Dendritic cell treated with granulocyte-macrophage colony-stimulating factor and Interleukin-4, amounts not matched to agents 40 ng/mL and 50 ng/mL, for 4 days (primary cell): Measurements from ENCODE around the gene UFSP1.
"Not testable (repeated sequence)": the region's sequence is repeated elsewhere in the genome, so short reads cannot be mapped to it uniquely, and the experiment has no call there.

Experiments
- H3K27ac Mint-ChIP-seq: one replicate; pipeline ENCODE4 v1.8.0; 2022; ENCODE audit warnings: mild to moderate bottlenecking, mixed read lengths
- H3K27me3 Mint-ChIP-seq: one replicate; pipeline ENCODE4 v1.8.0; 2022; ENCODE audit warnings: mild to moderate bottlenecking, mixed read lengths
- H3K36me3 Mint-ChIP-seq: one replicate; pipeline ENCODE4 v1.8.0; 2022; ENCODE audit warnings: low read depth, mixed read lengths
- H3K4me1 Mint-ChIP-seq: one replicate; pipeline ENCODE4 v1.8.0; 2022; ENCODE audit warnings: low read depth, mixed read lengths
- H3K4me3 Mint-ChIP-seq: one replicate; pipeline ENCODE4 v1.8.0; 2022; ENCODE audit warnings: mild to moderate bottlenecking, moderate library complexity, mixed read lengths
- H3K9me3 Mint-ChIP-seq: one replicate; pipeline ENCODE4 v1.8.0; 2022; ENCODE audit warnings: mixed read lengths
- intact Hi-C: fragments of 100-400 bp; cut with micrococcal nuclease; formaldehyde crosslinking; loops from one replicate; pipeline ENCODE4 v1.15.0; 2022

The UFSP1 gene

DNA sequence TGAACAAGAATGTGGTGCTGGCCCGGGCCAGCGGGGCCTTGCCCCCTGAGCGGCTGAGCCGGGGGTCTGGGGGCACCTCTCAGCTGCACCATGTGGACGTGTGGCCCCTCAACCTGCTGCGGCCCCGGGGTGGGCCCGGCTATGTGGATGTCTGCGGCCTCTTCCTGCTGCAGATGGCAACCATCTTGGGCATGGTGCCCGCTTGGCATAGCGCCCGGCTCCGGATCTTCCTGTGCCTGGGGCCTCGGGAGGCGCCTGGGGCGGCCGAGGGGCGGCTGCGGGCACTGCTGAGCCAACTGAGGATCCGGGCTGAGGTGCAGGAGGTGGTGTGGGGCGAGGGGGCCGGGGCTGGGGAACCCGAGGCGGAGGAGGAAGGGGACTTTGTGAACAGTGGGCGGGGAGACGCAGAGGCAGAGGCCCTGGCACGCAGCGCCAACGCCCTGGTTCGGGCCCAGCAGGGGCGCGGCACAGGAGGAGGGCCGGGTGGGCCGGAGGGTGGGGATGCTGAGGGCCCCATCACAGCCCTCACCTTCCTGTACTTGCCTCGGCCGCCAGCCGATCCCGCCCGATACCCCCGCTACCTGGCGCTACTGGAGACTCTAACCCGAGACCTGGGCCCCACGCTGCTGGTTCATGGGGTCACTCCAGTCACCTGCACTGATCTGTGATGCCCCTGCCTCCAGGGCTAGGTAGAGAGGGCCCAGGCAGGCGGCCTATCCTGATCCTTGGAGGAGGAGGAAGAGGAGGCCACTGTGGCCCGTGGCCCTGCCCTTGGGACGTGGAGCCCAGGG is 23.4 kb downstream of the UFSP1 start:
- peak overlapping the region; percentile 88 for H3K4me3 Mint-ChIP-seq
- intact Hi-C loops: loop anchor here (2.0 kb wide), 1 partner anchor 13 kb away; the partner anchor contains the start of gene SLC12A9
- peak overlapping the region; percentile 91 for H3K27ac Mint-ChIP-seq
- peaks cover 84% of the 10 kb centered on the region for H3K36me3 Mint-ChIP-seq
- H3K9me3 Mint-ChIP-seq: no peaks in the 10 kb centered on the region
- H3K27me3 Mint-ChIP-seq: no peaks in the 10 kb centered on the region
- peaks cover 75% of the 10 kb centered on the region for H3K4me1 Mint-ChIP-seq

DNA sequence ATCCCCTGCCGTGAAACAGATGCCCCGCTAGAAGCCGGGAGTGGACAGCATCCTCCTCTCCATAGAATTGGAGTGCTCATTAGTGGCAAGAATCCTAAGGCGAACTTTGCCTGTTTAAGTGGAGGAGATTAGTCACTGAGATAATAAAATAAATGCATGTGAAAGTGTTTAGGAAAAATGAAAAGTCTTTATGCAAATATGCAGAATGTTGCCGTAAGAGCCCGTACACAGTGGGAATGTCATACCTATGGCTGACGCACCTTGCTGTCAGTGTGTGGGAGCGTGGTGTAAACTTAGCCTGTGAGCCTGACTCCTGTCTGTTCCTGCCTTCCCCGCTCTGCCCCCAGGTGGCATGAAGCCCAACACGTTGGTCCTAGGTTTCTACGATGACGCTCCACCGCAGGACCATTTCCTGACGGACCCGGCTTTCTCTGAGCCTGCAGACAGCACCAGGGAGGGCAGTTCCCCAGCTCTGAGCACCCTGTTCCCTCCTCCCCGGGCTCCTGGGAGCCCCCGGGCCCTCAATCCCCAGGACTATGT is 24.1 kb downstream of the UFSP1 start:
- H3K9me3 Mint-ChIP-seq: no peaks in the 10 kb centered on the region
- intact Hi-C loops: no loop called here
- H3K27ac Mint-ChIP-seq: peak overlapping the region; percentile 91
- H3K4me1 Mint-ChIP-seq: peaks cover 75% of the 10 kb centered on the region
- H3K36me3 Mint-ChIP-seq: peaks cover 84% of the 10 kb centered on the region
- H3K4me3 Mint-ChIP-seq: peak overlapping the region; percentile 88
- H3K27me3 Mint-ChIP-seq: no peaks in the 10 kb centered on the region

DNA sequence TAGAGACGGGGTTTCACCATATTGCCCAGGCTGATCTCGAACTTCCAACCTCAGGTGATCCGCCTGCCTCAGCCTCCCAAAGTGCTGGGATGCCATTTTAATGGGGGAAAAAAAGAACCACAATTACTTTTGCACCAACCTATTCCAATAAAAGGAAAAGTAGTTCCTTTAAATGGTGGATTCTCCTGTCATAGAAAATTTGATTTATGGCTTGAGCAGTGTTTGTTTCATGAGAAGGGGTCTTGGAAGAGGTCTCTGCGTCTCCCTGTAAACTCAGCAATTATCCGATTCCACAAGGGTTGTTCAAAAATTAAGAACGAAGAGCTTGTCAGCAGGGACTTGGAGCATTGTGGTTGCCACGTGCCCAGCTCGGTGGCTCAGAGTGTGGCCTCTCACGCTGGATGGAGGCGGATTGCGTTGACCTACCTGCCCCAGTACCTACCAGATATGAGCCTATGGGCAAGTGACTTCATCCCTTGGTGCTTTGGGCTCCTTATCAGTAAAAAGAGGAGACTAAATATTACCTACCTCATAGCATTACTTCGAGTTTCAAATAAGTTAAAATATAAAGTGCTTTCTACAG is 25.2 kb downstream of the UFSP1 start:
- H3K36me3 Mint-ChIP-seq: peaks cover 89% of the 10 kb centered on the region
- H3K27ac Mint-ChIP-seq: no peak overlapping the region
- H3K9me3 Mint-ChIP-seq: no peaks in the 10 kb centered on the region
- no peak overlapping the region for H3K4me3 Mint-ChIP-seq
- H3K4me1 Mint-ChIP-seq: peaks cover 79% of the 10 kb centered on the region
- H3K27me3 Mint-ChIP-seq: no peaks in the 10 kb centered on the region
- intact Hi-C loops: no loop called here

DNA sequence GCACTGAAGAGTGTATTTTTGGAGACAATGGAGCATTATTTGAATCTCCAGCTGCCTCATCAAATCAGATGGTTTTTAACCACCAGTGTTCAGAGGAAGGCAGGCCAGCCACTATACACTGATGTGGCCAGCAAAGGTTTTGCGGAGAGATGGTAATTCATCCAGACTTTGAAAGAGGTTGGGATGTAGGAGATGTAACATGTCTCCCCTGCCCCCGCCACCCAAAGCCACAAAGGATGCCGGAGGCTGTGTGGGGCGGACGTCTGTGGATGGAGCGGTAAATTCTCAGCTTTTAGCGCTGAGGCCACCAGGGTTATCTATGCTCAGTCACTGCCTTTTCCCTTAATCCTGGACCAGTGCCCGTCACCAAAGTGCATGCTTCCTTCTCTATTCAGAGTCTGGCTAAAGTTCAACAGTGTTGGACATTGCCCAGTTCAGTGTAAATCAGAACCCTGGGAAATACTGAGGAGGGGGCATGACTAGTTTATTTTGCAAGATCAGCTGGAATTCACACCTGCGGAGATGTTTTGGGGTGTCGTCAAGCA is 26.0 kb downstream of the UFSP1 start:
- intact Hi-C loops: no loop called here
- no peak overlapping the region for H3K4me3 Mint-ChIP-seq
- peaks cover 76% of the 10 kb centered on the region for H3K4me1 Mint-ChIP-seq
- H3K36me3 Mint-ChIP-seq: peaks cover 89% of the 10 kb centered on the region
- no peaks in the 10 kb centered on the region for H3K27me3 Mint-ChIP-seq
- H3K27ac Mint-ChIP-seq: no peak overlapping the region
- no peaks in the 10 kb centered on the region for H3K9me3 Mint-ChIP-seq

DNA sequence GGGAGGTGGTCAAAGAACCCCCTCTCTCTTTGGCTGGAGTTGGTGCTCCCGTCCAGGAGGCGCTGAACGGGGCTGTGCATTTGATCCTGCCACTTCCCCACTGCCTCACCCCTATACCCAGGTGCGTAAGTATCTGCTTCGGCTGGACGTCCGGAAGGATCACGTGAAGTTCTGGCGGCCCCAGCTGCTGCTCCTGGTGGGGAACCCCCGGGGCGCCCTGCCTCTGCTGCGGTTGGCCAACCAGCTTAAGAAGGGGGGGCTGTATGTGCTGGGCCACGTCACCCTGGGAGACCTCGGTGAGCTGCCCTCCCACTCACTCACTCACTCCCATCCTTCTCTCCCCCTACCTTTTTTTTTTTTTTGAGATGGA is 27.9 kb downstream of the UFSP1 start:
- H3K27me3 Mint-ChIP-seq: no peaks in the 10 kb centered on the region
- H3K36me3 Mint-ChIP-seq: peaks cover 94% of the 10 kb centered on the region
- H3K4me1 Mint-ChIP-seq: peaks cover 68% of the 10 kb centered on the region
- no peaks in the 10 kb centered on the region for H3K9me3 Mint-ChIP-seq
- intact Hi-C loops: no loop called here
- H3K27ac Mint-ChIP-seq: no peak overlapping the region
- H3K4me3 Mint-ChIP-seq: no peak overlapping the region

DNA sequence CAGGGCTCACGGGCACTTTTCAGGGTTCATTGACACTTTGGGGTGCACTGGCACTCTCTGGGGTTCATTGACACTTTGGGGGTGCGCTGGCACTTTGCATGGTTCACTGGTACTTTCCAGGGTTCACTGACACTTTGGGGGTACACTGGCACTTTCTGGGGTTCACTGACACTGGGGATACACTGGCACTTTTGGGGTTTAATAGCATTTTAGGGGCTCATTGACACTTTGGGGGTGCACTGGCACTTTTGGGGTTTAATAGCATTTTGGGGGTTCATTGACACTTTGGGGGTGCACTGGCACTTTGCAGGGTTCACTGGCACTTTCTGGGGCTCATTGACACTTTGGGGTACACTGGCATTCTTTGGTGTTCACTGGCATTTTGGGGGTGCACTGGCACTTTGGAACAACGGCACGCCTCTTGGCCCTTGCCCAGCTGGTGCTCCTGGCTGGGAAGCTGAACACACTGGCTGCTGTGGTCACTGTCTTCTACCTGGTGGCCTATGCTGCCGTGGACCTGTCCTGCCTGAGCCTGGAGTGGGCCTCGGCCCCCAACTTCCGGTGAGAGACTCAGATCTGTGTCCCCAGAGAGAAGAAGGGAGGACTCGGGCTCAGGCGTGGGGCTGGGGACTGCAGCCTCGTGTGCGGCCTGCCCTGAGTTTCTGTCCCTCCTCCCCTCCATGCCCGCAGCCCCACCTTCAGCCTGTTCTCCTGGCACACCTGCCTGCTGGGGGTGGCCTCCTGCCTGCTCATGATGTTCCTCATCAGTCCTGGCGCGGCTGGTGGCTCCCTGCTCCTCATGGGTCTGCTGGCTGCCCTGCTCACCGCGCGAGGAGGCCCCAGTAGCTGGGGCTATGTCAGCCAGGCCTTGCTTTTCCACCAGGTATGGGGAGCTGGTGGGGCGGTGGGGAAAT is 28.6 kb downstream of the UFSP1 start:
- Mint-ChIP-seq H3K27me3 (no peaks in the 10 kb centered on the region), H3K4me3 (no peak overlapping the region), H3K36me3 (peaks cover 100% of the 10 kb centered on the region), H3K4me1 (peaks cover 63% of the 10 kb centered on the region), H3K9me3 (no peaks in the 10 kb centered on the region), H3K27ac (no peak overlapping the region)
- intact Hi-C loops: no loop called here

DNA sequence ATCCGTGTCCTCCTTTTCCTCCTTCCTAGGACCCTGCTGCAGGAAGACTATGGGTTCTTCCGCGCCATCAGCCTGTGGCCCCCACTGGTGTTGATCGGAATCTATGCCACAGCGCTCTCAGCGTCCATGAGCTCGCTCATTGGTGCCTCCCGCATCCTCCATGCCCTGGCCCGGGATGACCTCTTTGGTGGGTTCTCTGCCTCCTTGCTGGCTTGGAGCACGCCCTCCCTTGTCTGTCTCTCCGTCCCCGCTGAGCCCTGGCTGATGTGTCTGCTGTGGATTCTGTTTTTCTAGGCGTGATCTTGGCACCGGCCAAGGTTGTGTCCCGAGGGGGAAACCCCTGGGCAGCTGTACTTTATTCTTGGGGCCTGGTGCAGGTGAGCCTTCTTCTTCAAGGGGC is 29.7 kb downstream of the UFSP1 start:
- Mint-ChIP-seq H3K4me1 (peaks cover 63% of the 10 kb centered on the region), H3K27ac (no peak overlapping the region), H3K27me3 (no peaks in the 10 kb centered on the region), H3K4me3 (no peak overlapping the region), H3K9me3 (no peaks in the 10 kb centered on the region), H3K36me3 (peaks cover 100% of the 10 kb centered on the region)
- intact Hi-C loops: no loop called here

DNA sequence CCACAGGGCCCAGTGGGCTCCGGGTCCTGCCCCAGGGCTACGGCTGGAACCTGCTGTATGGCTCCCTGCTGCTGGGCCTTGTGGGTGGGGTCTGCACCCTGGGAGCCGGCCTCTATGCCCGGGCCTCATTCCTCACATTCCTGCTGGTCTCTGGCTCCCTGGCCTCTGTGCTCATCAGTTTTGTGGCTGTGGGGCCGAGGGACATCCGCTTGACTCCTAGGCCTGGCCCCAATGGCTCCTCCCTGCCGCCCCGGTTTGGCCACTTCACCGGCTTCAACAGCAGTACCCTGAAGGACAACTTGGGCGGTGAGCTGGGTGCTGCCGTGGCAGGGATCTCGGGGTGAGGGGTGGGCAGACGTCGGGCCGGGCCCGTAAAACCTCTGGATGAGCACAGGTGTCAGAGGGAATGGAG is 32.6 kb downstream of the UFSP1 start:
- H3K36me3 Mint-ChIP-seq: peaks cover 96% of the 10 kb centered on the region
- no peak overlapping the region for H3K4me3 Mint-ChIP-seq
- no peaks in the 10 kb centered on the region for H3K27me3 Mint-ChIP-seq
- peak overlapping the region; percentile 19 for H3K27ac Mint-ChIP-seq
- intact Hi-C loops: no loop called here
- no peaks in the 10 kb centered on the region for H3K9me3 Mint-ChIP-seq
- H3K4me1 Mint-ChIP-seq: peaks cover 71% of the 10 kb centered on the region

DNA sequence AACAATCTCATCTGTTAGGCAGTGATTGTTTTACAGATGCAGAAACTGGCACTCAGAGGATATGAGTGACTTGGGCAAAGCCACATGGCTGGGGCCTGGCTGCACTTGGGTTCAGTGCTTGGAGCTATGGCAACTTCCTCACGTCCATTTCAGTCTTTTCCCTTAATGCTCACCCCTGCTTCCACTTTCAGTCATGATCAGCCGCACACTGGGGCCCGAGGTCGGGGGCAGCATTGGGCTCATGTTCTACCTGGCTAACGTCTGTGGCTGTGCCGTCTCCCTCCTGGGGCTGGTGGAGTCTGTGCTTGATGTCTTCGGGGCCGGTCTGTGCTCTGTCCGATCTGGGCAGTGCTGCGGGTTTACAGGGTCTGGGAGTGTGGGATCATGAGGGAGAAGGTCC is 34.0 kb downstream of the UFSP1 start:
- Mint-ChIP-seq H3K4me1 (peaks cover 66% of the 10 kb centered on the region), H3K4me3 (no peak overlapping the region), H3K27me3 (no peaks in the 10 kb centered on the region), H3K27ac (peak overlapping the region; percentile 6), H3K36me3 (peaks cover 82% of the 10 kb centered on the region), H3K9me3 (no peaks in the 10 kb centered on the region)
- intact Hi-C loops: no loop called here

DNA sequence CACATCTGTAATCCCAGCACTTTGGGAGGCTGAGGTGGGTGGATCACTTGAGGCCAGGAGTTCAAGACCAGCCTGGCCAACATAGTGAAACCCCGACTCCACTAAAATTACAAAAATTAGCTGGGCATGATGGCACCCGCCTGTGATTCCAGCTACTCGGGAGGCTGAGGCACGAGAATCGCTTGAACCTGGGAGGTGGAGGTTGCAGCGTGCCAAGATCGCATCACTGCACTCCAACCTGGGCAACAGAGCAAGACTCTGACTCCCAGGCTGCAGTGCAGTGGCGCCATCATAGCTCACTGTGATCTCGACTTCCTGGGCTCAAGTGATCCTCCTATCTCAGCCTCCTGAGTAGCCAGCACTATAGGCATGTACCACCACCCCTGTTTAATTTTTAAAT is 34.6 kb downstream of the UFSP1 start:
- intact Hi-C loops: loop anchor here (5.0 kb wide), 1 partner anchor 148 kb away; the partner anchor contains the start of gene POP7
- H3K4me3 Mint-ChIP-seq, H3K9me3 Mint-ChIP-seq, H3K27ac Mint-ChIP-seq, H3K27me3 Mint-ChIP-seq: not testable (repeated sequence)
- Mint-ChIP-seq H3K36me3 (peaks cover 76% of the 10 kb centered on the region), H3K4me1 (peaks cover 60% of the 10 kb centered on the region)

DNA sequence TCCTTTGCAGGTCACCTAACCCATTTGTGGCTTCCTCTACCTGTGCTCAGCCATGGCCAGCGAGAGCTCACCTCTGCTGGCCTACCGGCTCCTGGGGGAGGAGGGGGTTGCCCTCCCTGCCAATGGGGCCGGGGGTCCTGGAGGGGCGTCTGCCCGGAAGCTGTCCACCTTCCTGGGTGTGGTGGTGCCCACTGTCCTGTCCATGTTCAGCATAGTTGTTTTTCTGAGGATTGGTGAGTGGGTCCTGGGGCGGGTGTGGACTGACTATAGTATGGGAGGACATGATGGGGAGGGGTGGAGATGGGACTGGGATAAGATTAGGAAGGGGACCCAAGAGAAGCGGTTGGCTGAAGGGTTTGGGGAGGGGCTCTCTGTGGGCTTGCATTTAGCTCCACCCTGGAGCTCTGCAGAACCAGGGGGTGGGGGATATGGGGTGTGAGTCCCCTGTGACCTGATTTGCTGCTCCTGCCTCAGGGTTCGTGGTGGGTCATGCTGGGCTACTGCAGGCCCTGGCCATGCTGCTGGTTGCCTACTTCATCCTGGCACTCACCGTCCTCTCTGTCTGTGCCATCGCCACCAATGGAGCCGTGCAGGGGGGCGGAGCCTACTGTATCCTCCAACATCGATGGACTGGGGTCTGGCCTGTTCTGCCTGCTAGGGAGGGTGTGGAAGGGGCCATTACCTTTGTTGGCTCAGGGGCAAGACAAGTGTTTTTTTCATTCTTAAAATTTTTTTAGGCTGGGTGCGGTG is 35.2 kb downstream of the UFSP1 start:
- H3K9me3 Mint-ChIP-seq: no peaks in the 10 kb centered on the region
- H3K27me3 Mint-ChIP-seq: no peaks in the 10 kb centered on the region
- intact Hi-C loops: loop anchor here (5.0 kb wide), 1 partner anchor 147 kb away; the partner anchor contains the start of gene POP7
- peaks cover 55% of the 10 kb centered on the region for H3K4me1 Mint-ChIP-seq
- peak overlapping the region; percentile 93 for H3K27ac Mint-ChIP-seq
- peak overlapping the region; percentile 99 for H3K4me3 Mint-ChIP-seq
- peaks cover 71% of the 10 kb centered on the region for H3K36me3 Mint-ChIP-seq

DNA sequence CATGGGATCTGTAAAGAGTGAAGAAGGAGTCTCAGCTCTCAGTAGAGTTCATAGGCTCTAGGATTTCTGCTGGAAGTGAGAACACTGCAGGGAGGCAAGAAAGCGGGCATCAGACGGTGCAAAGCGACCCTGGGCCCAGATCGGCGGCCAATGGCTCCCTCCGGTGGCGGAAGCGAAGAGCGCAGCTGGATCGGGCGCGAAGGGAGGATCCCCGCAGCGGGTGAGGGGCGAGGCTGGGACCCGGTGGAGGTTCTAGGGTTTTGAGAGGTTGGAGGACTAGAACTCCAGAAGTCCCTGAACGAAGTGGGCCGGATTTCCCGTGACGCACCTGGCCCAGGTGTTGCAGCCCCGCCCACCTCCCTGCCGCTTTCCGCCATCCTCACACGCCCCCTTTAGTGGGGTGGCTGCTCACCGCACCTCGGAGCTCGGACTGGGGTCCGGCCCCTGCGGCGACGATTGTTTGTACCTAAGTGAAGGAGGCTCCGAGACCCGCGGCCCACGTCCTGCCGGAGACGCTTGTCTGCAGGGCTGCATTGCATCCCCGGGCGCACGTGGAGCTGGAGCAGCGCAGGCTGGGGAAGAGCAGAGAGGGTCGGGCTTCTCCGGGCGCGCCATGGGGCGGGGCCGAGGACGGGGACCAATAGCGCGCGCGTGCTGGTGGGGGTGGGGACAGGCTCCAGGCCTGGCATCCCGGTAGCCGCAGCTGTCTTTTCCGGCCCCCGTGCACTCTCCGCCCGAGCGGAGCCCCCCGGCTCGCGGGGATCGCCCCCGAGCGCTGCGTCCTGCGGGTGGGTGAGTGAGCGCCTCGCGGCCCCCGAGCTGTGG is 37.3 kb downstream of the UFSP1 start, which contains the start of gene SLC12A9:
Gene SLC12A9, plus strand, starts transcription at position 666 of the 825 bp plus-strand sequence. CDS start 1,485 bp downstream, outside the sequence.
- intact Hi-C loops: loop anchor here (1.0 to 5.0 kb wide), 4 partner anchors 15 to 145 kb away; partner anchors contain the start of genes POP7 and TRIP6
- Mint-ChIP-seq H3K4me3 (peak within 1 kb of the TSS; percentile 99), H3K9me3 (no peaks in the 10 kb centered on the region), H3K27me3 (no peaks in the 10 kb centered on the region), H3K4me1 (peaks cover 46% of the 10 kb centered on the region), H3K27ac (peak within 1 kb of the TSS; percentile 93), H3K36me3 (peaks cover 50% of the 10 kb centered on the region)
